GM18502 (cell line): ENCODE measurements around the gene HS3ST4.
"Not testable (repeated sequence)": the region's sequence is repeated elsewhere in the genome, so short reads cannot be mapped to it uniquely, and the experiment has no call there.

Experiments used
- ATAC-seq: cut with Tn5 transposase; IDR thresholded peaks from one replicate; pipeline ENCODE4 v1.9.1; 2021; ENCODE audit warnings: mild to moderate bottlenecking; ENCODE audit not compliant: unreplicated experiment, poor library complexity

HS3ST4 gene

GRCh38 chr16:25729188-25729915 lies 37.6 kb downstream of the HS3ST4 start:
- no peak for ATAC-seq

- no peak for ATAC-seq
Observed at GRCh38 chr16:25730396-25730795, 38.6 kb downstream of the HS3ST4 start.

- ATAC-seq, result no peak
Observed at GRCh38 chr16:25734430-25735385, 42.9 kb downstream of the HS3ST4 start.

GRCh38 chr16:25735645-25736044 lies 43.9 kb downstream of the HS3ST4 start:
- no peak for ATAC-seq

GRCh38 chr16:25747160-25747758 lies 55.5 kb downstream of the HS3ST4 start:
- no peak for ATAC-seq

- ATAC-seq, result no peak
Observed at GRCh38 chr16:25748092-25748654, 56.4 kb downstream of the HS3ST4 start.

GRCh38 chr16:25750488-25751216 lies 58.9 kb downstream of the HS3ST4 start:
- no peak for ATAC-seq

- ATAC-seq, result no peak
Observed at GRCh38 chr16:25751230-25751835, 59.6 kb downstream of the HS3ST4 start.

- no peak for ATAC-seq
Observed at GRCh38 chr16:25764466-25764865, 72.7 kb downstream of the HS3ST4 start.

GRCh38 chr16:25771216-25771615 lies 79.5 kb downstream of the HS3ST4 start:
- ATAC-seq, result no peak

GRCh38 chr16:25771812-25772568 lies 80.2 kb downstream of the HS3ST4 start:
- no peak for ATAC-seq

- not testable (repeated sequence) for ATAC-seq
Observed at GRCh38 chr16:25776214-25776613, 84.5 kb downstream of the HS3ST4 start.

- ATAC-seq, result no peak
Observed at GRCh38 chr16:25783226-25783625, 91.5 kb downstream of the HS3ST4 start.

- ATAC-seq, result no peak
Observed at GRCh38 chr16:25785361-25785760, 93.6 kb downstream of the HS3ST4 start.

GRCh38 chr16:25786748-25787147 lies 95.0 kb downstream of the HS3ST4 start:
- ATAC-seq, result no peak

- ATAC-seq, result no peak
Observed at GRCh38 chr16:25788637-25789036, 96.9 kb downstream of the HS3ST4 start.

- no peak for ATAC-seq
Observed at GRCh38 chr16:25796239-25796638, 104.5 kb downstream of the HS3ST4 start.

GRCh38 chr16:25798065-25798464 lies 106.3 kb downstream of the HS3ST4 start:
- ATAC-seq, result no peak

GRCh38 chr16:25799816-25800215 lies 108.1 kb downstream of the HS3ST4 start:
- ATAC-seq, result no peak
